GM21381 (cell line): Measurements from ENCODE around the gene MOB2.
"Not testable (repeated sequence)": the region's sequence is repeated elsewhere in the genome, so short reads cannot be mapped to it uniquely, and the experiment has no call there.

Experiments
- ATAC-seq: cut with Tn5 transposase; IDR thresholded peaks from one replicate; pipeline ENCODE4 v1.9.1; 2021; ENCODE audit warnings: mild to moderate bottlenecking, moderate library complexity; ENCODE audit not compliant: unreplicated experiment

Gene MOB2

GRCh38 chr11:1518301-1518700 lies 31.7 kb upstream of the MOB2 start:
- ATAC-seq, result no peak

- no peak for ATAC-seq
Observed at GRCh38 chr11:1517117-1518005, 30.8 kb upstream of the MOB2 start.

GRCh38 chr11:1516273-1517067 lies 29.9 kb upstream of the MOB2 start:
- ATAC-seq, result no peak

- no peak for ATAC-seq
Observed at GRCh38 chr11:1515082-1516060, 28.8 kb upstream of the MOB2 start.

GRCh38 chr11:1514336-1515061 lies 27.9 kb upstream of the MOB2 start:
- ATAC-seq, result no peak

GRCh38 chr11:1513326-1514296 lies 27.0 kb upstream of the MOB2 start:
- no peak for ATAC-seq

GRCh38 chr11:1512531-1513258 lies 26.1 kb upstream of the MOB2 start:
- ATAC-seq, result not testable (repeated sequence)

GRCh38 chr11:1511937-1512496 lies 25.4 kb upstream of the MOB2 start:
- ATAC-seq, result no peak

GRCh38 chr11:1510928-1511327 lies 24.3 kb upstream of the MOB2 start:
- no peak for ATAC-seq

- not testable (repeated sequence) for ATAC-seq
Observed at GRCh38 chr11:1510351-1510750, 23.8 kb upstream of the MOB2 start.

- ATAC-seq, result no peak
Observed at GRCh38 chr11:1509626-1510255, 23.2 kb upstream of the MOB2 start.

GRCh38 chr11:1508986-1509385 lies 22.4 kb upstream of the MOB2 start:
- no peak for ATAC-seq

GRCh38 chr11:1508491-1508891 lies 21.9 kb upstream of the MOB2 start:
- no peak for ATAC-seq

GRCh38 chr11:1507381-1508140 lies 21.0 kb upstream of the MOB2 start:
- no peak for ATAC-seq

- ATAC-seq, result no peak
Observed at GRCh38 chr11:1506981-1507380, 20.4 kb upstream of the MOB2 start.

GRCh38 chr11:1505480-1505879 lies 18.9 kb upstream of the MOB2 start:
- no peak for ATAC-seq
